Hindlimb muscle (tissue), 1 donor: ENCODE measurements around the gene TGM3. TPM values are rescaled to one million over a fixed set of nuclear protein-coding genes. Genes with fewer than 3 reads are reported as not detected.

Source experiments
- DNase-seq: peaks from one replicate; pipeline ENCODE4 v3.0.0-alpha.2; 2013
- polyA plus RNA-seq: library from polyadenylated mRNA; unstranded; fragments of 120-200 nt; gene quantifications from one replicate; pipeline ENCODE4 v1.2.1, GENCODE V29; 2013; ENCODE audit not compliant: insufficient read length

The TGM3 gene
- polyA plus RNA-seq, 1 donor: 0.61 TPM

- DNase-seq: no peak
Measured at GRCh38 chr20:2283706-2284423, 11.9 kb upstream of the TGM3 start.

- DNase-seq: no peak
Measured at GRCh38 chr20:2285193-2285592, 10.6 kb upstream of the TGM3 start.

- DNase-seq: no peak
Measured at GRCh38 chr20:2285613-2286012, 10.2 kb upstream of the TGM3 start.

- no peak for DNase-seq
Measured at GRCh38 chr20:2287504-2287903, 8.3 kb upstream of the TGM3 start.

GRCh38 chr20:2289475-2289874 is 6.3 kb upstream of the TGM3 start:
- DNase-seq: no peak

DNA sequence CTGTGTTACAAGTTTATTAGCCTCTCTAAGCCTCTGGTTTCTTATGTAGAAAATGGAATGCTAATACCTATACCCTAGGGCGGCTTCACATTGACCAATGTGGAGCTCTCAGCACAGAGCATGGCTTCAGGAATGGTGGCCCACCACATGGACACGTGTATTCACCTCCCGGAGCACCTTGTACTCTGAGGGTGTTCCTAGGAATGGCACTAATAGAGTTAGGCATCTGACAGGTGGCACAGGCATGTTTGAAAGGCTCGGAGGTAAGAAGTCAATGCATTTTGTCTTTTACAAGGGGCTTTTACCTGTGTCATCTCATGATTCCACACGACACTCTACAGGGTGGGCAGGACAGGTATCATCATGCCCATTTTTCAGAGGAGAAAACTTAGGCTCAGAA is 5.3 kb upstream of the TGM3 start:
- no peak for DNase-seq

GRCh38 chr20:2292416-2293110 is 3.2 kb upstream of the TGM3 start:
- no peak for DNase-seq

- DNase-seq: no peak
Measured at GRCh38 chr20:2293486-2293885, 2.3 kb upstream of the TGM3 start.

- no peak for DNase-seq
Measured at GRCh38 chr20:2293971-2294370, 1.8 kb upstream of the TGM3 start.

GRCh38 chr20:2295286-2295685 is 515 bp upstream of the TGM3 start:
- no peak for DNase-seq

- DNase-seq: no peak
Measured at GRCh38 chr20:2296524-2297356, 939 bp downstream of the TGM3 start.

GRCh38 chr20:2297357-2297728 is 1.5 kb downstream of the TGM3 start:
- DNase-seq: no peak

- DNase-seq: no peak
Measured at GRCh38 chr20:2298116-2298515, 2.3 kb downstream of the TGM3 start.

- no peak for DNase-seq
Measured at GRCh38 chr20:2298701-2299100, 2.9 kb downstream of the TGM3 start.

GRCh38 chr20:2299301-2299700 is 3.5 kb downstream of the TGM3 start:
- DNase-seq: no peak

- DNase-seq: no peak
Measured at GRCh38 chr20:2300002-2300401, 4.2 kb downstream of the TGM3 start.

DNA sequence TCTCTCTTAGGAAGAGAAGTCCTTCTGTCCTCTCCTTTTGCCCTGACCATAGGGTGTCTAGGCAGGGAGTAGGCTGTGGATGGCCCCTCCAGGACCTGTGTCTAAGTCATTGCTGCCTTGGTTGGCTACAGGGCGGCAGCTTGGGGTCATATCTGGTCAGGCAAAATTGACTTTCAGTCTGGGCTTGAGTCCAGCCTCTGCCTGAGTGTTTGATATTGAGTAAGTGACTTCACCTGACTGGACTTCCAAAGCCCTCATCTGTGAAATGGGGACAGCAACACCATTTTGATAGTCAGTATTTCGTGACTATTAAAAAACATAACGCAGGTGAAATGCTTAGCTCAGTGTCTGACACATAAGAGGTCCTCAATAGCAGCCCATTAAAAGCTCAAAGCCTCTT is 4.6 kb downstream of the TGM3 start:
- no peak for DNase-seq

- no peak for DNase-seq
Measured at GRCh38 chr20:2301164-2301622, 5.4 kb downstream of the TGM3 start.

DNA sequence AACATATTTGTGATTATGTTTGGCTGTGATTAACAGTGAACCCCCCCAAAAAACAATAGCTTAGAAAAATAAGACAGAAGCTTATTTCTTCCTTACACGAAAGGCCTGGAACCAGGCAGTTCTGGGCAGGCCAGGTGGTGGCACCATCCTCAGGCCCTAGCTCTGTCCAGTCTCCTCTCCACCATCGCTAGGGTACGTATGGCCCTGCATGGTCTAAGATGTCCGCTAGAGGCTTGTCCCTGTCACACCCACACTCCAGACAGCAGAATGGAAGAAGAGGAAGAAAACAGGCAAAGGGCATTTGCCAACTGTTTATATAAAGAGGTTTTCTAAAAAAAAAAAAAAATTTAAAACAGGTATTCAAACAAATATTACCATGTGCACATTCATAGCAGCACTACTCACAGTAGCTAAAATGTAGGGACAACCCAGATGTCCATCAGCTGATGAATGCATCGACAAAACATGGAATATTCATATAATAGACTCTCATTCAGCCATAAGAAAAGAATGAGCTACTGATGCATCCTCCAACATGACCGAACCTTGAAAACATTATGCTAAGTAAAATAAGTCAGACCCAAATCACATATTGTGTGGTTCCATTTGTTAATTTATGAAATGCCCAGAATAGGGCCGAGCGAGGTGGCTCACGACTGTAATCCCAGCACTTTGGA is 6.7 kb downstream of the TGM3 start:
- no peak for DNase-seq

DNA sequence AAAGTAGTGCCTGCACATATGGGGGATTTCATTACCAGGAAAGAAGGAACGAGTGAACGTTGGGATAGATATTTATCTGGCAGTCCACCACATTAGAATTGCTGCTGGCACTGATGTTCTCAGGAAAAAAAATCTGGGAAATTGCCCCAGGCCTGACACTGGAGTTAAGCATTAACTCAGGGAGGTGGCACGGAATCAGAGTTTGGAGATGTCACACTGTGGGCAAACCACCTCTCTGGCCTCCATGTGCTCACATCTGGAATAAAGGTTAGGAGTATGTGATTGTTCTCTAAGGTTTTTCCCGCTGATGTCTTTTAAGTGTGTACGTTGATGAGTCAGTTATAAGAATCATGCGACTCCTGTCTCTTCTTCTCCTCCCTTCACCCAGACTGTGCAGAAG is 7.9 kb downstream of the TGM3 start:
- DNase-seq: peak; percentile 71

DNA sequence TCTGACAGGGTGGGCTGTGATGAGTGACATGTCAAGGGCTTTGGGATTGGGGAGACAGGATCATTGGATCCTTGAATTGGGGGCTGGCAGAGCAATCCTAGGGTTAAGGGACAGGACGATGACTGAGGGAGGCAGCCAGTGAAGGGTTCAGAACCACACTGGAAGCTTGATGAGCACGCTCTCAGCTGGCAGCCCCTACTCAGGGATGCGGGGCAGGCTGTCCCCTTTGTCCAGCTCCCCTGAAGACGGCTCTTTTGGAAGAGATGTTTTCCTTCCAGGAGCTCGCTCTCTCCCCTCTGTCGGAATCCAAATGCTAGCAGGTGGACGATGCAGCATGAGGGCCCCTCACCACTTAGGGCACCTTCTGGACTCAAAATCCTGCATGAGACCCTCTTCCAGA is 8.4 kb downstream of the TGM3 start:
- DNase-seq: no peak

- DNase-seq: no peak
Measured at GRCh38 chr20:2305029-2305428, 9.2 kb downstream of the TGM3 start.

DNA sequence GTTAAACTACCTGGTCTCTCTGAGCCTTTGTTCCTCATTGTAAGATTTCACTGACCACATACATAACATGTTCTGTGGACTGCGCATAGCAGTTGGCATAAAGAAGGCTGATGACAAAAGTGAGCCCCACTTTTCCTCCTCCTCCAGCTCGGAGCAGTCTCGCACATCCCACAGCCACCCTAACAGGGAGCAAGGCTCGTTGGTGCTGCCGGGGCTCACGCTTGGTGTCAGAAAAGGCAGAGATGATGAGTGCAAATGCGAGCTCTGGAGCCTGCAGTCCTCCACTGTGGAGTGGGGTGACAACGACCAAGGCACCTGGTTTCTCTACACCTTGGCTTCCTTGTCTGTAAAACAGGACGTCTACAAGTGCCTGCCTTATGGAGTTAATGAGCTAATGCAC is 9.7 kb downstream of the TGM3 start:
- no peak for DNase-seq
